OCI-M2 (cell line): Measurements from ENCODE around the gene MS4A4E.
"Not testable (repeated sequence)": the region's sequence is repeated elsewhere in the genome, so short reads cannot be mapped to it uniquely, and the experiment has no call there.

Experiments
- DNase-seq: peaks from one replicate; lab custom pipeline; 2025; ENCODE audit not compliant: unreplicated experiment; lab: John Stamatoyannopoulos, UW

MS4A4E gene

DNA sequence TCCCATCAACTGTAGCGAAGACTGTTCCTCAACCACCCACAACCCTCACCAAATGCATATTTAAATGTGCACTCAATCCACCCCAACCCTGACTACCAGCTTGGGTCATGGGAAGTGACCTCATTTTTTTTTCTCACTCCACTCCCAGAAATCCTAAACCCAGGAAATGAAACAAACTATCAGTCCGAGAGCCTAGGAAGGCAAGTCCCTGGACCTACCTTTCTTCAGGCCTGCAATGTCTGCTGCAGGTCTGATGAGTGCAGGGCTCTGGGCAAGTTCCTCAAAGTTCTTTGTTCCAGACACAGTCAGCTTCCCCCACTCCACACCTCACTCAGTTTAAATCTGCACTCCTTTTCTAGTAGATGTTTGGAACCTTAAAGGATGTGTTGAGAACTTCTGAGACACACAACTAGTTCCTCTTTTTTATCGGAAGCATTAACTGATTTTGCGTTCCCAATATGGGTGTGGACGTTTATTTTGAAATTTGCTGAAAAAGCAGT is at the start of gene MS4A4E:
Gene MS4A4E (minus strand): TSS at position 398 of the 500 bp plus-strand sequence. CDS start 13,082 bp downstream, outside the sequence.
- DNase-seq: no peak

GRCh38 chr11:60292145-60292544 is 49.2 kb upstream of the MS4A4E start:
- no peak for DNase-seq

GRCh38 chr11:60288531-60288930 is 45.6 kb upstream of the MS4A4E start:
- no peak for DNase-seq

DNA sequence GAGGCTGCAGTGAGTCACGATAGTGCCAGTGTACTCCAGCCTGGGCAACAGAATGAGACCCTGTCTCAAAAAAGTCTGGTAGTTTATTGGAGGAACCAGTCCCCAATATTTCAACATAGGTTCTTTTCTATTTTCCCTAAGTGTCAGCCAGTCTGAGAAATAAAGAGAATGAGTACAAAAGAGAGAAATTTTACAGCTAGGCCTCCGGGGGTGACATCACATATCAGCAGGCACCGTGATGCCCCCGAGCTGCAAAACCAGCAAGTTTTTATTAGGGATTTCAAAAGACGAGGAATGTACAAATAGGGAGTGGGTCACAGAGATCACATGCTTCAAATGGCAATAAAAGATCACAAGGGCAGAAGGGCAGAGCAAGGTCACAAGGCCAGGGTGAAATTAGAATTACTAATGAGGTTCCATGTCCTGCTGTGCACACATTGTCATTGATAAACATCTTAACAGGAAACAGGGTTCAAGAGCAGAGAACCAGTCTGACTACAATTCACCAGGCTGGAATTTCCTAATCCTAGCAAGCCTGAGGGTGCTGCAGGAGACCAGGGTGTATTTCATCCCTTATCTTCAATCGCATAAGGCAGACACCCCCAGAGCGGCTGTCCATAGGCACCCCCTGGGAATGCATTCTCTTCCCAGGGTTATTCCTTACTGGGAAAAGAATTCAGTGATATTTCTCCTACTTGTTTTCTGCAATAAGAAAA is 42.6 kb upstream of the MS4A4E start:
- not testable (repeated sequence) for DNase-seq

DNA sequence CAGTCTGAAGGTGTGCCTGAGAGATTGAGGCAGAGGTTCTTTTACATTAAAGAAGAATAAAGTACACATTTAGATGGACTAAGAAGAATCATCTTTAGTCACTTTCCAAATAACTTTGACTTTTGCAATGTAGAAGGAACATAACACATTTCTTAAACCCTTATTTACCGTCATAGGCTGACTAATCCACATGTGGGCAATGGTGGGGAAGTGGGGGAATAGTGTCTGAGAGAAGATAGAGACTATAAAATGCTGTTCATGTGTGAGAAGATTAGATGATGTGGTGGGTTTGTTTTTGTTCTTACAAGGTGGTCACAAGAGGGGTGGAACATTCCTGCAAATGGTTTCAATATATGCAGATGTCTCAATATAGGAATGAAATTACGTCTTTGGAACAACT is 39.3 kb upstream of the MS4A4E start:
- no peak for DNase-seq

DNA sequence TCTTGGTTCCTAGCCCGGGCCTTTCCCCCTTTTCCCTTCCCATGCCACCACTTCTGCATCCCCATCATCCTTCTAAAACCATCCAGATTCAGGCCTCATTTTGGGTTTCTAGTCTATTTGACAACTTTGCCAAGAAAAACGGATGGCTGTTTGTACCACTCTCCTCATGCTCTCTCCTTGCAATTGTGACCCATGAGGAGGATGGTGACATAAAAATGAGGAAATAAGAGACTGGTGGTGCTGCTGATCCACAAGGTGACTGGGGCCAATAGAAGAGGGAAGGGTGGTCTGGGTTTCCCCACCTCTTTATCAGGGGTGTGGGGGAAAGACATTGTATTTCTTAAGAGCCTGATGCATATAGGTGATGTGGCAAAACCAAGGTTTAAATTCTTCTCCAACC is 38.5 kb upstream of the MS4A4E start:
- no peak for DNase-seq

DNA sequence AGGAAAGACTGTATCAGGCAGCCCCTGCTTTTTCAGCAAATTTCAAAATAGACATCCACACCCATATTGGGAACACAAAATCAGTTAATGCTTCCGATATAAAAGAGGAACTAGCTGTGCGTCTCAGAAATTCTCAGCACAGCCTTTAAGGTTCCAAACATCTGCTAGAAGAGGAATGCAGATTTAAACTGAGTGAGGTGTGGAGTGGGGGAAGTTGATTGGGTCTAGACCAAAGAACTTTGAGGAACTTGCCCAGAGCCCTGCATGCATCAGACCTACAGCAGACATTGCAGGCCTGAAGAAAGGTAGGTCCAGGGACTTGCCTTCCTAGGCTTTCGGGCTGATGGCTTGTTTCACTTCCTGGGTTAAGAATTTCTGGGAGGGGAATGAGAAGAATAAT is 37.5 kb upstream of the MS4A4E start, which contains the start of gene MS4A4A:
Gene MS4A4A (plus strand): TSS at position 255 of the 400 bp plus-strand sequence. CDS start 10 bp downstream, at position 265.
- DNase-seq: no peak

DNA sequence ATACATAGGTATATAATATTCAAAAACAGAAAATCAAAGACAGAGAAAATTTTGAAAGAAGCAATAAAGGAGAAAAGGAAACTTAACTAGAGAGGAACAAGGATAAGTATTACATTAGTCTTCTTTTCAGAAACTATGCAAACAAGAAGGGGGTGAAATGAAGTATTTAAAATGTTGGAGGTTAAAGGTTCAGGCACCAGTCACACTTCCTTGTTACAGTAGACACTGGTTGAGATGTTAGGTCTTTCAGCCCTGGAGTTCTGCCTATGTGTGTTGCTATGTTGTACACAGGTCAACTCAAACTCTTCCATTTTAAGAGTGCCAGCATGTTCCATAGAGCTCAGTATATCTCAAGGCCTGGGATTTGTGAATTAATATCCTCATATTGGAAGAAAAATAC is 31.5 kb upstream of the MS4A4E start:
- DNase-seq: no peak

DNA sequence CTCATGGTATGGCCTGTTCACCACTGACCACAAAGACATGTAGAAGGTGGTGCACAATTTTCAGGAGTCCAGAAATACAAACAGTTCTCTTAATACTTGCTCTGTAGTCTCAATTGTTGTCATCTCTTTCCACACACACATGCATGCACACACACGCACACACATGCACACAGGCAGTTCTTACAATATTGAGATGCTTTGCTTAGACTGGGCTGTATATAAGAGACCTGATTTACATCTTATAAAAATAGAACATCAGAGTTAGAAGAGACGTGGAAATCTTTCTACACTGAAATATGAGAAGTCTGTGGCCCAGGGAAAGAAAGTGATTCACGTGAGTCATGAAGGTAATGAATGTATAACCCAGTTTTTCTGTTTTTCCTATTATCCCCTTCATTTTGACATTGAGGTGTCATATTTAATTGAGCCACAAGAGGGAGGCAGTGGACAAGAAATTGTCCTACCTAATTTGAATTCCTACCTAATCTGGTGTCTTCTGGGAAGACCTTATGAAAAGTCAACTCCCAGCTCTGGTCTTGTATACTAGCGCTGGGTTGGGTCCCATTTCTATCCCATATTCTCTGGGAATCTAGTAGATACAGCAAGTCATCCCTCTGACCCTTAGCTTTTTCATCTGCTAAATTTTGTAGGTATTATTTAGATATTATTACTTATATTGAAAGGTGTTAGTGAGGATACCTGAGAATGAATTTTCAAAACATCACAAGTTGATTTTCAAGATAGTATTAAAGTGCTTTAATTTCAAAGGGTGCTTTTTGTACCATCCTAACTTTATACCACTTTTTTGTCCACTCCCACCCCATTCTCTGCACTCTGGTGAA is 22.7 kb upstream of the MS4A4E start:
- DNase-seq: no peak

DNA sequence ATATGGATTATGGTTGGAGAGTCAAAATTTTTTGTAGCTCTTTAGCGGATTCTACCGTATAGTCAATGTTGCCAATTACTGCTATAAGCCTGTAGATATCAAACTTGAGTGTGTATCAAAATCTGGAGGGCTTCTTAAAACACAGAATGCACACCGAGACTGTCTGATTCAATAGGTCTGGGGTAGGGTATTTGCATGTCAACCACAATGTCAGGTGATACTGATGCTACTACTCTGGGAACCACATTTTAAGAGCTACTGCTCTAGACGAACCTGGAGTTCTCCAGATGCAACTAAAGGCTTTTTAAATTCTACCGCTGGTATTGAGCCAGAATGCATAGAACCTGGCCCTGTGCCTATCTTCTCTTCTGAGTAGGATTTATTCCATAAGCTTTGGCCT is 21.7 kb upstream of the MS4A4E start:
- no peak for DNase-seq

GRCh38 chr11:60263402-60263801 is 20.5 kb upstream of the MS4A4E start:
- no peak for DNase-seq

DNA sequence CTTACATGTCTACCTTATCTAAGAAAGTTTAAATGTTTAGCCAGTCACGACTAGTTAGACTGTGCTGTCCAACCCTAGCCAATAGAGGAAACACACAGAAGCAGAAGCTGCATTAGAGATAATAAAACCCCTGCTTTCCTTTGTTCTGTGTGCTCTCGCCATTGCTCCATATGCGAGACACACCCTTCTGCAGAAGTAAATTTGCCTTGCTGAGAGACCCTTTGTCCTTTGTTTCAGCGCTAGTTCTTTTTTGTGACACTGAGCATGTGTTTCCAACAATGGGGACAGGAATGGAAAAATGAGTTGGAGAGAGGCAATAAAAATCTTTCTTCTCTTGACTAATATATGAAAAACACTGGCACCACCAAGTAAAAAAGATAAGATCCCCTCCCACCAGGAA is 18.1 kb upstream of the MS4A4E start:
- no peak for DNase-seq

DNA sequence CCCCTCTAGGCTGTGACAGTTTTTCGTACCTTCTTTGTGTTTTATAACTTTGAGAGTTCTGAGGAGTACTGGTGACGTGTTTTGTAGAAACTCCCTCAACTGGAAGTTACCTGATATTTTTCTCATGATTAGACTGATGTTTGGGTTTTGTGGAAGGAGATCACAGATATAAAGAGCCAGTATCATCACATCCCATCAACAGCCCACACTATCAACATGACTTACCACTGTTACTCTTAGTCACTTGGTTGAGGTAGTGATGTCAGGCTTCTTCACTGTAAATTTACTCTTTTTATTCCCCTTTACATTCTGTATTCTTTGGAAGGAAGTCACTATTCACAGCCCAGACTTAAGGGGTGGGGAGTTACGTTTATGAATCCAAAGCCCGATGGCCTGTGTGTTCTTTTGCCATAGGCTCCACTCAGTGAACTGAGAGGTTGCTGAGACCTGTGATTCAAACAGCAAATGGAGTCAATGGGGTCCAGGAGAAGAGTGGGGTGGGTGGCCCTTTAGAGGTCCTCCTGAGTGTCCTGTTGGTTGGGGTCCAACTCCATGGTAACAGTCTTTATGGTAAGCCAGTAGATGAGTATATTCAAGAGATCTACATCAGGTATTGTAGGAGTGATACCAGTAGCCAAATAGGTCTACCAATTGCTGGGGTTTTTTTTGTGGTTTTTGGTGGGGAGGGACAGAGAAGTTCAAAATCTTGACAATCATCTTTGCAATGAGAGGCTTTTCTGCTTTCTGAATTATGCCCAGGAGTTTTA is 15.2 kb upstream of the MS4A4E start:
- no peak for DNase-seq

- DNase-seq: no peak
Observed at GRCh38 chr11:60252213-60253108, 9.5 kb upstream of the MS4A4E start.

DNA sequence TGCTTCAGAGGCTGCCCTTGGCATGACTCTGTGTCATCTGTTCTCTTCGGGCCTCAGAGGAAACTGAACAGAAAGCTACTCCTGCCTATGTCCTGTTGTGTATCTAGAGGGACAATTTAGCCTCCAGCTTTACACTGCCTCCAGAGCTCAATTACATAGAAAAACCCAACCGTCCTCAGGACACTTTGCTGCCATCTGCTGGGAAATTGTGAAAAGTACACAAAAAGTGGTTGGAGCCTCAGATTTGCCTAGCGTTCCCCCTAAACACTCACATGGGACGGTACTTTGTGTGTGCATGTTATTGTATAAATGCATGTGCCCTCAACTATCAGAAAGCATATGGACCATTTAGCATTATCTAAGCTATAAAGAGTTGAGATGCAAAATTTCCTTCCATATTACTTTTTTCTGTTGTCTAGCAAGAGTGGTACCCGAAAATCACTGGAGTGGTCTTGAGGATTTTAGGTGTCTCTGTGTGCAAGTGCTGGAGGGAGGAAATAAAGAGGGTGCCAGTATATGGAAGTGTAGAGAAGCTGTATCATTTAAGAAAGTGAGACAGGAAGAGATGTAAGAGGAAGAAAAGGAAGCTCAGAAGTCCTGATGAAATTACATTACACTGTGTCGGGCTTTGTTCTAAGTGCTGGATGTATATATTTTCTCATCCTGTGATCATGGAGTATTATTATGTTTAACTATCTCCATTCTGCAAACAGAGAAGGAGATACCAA is 8.7 kb upstream of the MS4A4E start:
- no peak for DNase-seq

DNA sequence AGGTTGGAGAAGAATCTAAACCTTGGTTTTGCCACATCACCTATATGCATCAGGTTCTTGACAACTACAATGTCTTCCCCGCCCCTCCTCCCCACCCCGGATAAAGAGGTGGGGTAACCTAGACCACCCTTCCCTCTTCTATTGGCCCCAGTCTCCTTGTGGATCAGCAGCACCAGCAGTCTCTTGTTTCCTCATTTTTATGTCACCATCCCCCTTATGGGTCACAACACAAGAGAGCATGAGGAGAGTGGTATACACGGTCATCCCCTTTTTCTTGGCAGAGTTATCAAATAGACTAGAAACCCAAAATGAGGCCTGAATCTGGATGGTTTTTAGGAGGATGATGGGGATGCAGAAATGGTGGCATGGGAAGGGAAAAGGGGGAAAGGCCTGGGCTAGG is 1.2 kb downstream of the MS4A4E start:
- no peak for DNase-seq

- no peak for DNase-seq
Observed at GRCh38 chr11:60240662-60241061, 2.3 kb downstream of the MS4A4E start.

DNA sequence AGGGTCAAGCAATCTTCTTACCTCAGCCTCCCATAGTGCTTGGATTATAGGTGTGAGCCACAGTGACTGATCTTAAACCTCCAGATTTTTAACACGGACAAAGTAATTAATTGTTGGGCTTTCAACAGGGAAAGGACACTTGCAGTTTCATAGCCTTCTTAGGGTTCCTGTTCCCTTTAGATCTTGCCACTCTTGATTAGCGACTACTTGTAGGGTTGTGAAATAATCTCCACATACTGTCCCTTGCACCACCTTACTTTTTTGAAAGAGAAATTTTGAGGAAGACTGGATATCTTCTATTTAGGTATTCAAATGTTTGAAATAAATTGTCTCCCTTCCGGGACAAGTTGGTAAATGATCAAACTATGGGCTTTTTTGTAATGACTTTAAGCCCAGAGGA is 7.6 kb downstream of the MS4A4E start:
- DNase-seq: no peak

DNA sequence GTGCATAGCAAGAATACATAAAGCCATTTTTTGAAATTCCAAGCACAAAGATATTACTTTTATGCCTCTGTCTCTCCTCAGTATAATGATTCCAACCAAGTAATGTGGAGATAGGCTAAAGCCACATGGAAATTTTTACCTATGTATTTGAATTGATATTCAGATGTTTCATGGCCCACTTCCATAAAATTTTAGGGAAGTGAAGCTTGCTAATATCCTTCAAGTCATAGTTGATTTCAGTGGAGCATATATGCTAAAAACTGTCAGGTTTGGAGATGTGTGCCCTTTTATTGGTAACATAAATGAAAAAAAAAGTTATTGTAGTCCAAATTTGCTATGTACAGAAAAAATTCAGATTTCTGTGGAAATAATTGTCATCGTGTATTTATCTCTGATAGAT is 12.3 kb downstream of the MS4A4E start:
- DNase-seq: no peak

DNA sequence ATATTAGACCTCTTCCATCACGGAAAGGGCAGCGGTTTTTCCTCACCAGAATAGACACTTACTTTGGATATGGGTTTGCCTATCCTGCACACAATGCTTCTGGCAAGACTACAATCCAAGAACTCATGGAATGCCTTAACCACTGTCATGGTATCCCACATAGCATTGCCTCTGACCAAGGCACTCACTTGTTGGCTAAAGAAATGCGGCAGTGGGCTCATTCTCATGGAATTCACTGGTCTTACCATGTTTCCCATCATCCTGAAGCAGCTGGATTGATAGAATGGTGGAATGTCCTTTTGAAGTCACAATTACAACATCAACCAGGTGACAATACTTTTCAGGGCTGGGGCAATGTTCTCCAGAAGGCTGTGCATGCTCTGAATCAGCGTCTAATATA is 20.8 kb downstream of the MS4A4E start:
- DNase-seq: no peak
